NOMO-1 (cell line): ENCODE results near the gene CPPED1.
"Not testable (repeated sequence)": the region's sequence is repeated elsewhere in the genome, so short reads cannot be mapped to it uniquely, and the experiment has no call there.

Experiments used
- DNase-seq, 2 experiments: peaks; one replicate each; lab custom pipeline; 2025; ENCODE audit not compliant: unreplicated experiment in 2 of 2; lab: John Stamatoyannopoulos, UW

Gene CPPED1

GRCh38 chr16:12771341-12771798 is 32.3 kb downstream of the CPPED1 start:
- no peak for DNase-seq

GRCh38 chr16:12769525-12769924 is 34.2 kb downstream of the CPPED1 start:
- DNase-seq, result no peak

DNA sequence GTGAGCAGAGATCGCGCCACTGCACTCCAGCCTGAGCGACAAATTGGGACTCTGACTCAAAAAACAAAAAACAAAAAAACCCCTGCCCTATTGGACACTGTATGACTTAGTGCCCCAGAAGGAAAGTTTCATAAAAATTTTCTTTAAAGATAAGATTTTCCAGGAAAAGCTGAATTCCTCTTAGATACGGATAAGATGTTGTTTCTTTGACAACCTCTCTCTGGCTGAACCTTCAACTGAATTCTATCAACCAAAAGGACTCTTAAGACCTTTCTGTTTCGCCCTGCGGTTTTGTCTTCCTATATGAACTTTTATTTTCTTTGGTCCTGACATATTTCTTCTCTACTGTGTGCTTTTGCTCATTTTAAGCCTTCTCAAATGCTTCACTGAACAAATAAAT is 35.8 kb downstream of the CPPED1 start:
- no peak for DNase-seq

DNA sequence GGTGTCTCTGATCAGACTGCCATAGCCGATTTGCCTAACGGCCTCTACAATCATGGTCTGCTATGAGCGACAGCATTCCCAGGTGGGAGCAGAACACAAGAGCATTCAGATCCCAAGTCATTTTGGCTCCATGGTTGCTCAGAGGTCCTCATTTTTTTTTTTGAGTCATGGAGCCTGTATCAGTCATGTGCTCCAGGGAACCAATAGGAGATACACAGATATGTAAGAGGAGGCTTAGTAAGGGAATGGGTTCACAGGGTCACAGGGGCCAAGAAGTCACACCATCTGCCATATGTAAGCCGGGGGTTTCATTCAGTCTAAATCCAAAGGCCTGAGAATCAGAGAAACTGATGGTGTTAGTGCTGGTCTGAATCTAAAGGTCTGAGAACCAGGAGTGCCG is 36.8 kb downstream of the CPPED1 start:
- no peak for DNase-seq

DNA sequence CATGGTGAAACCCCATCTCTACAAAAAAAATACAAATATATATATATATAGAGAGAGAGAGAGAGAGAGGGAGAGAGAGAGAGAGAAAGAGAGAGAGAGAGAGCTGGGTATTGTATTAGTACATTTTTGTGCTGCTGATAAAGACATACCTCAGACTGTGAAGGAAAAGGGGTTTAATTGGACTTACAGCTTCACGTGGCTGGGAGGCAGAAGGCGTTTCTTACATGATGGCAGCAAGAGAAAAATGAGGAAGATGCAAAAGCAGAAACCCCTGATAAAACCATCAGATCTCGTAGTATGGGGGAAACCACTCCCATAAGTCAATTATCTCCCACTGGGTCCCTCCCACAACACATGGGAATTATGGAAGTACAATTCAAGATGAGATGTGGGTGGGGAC is 37.5 kb downstream of the CPPED1 start:
- not testable (repeated sequence) for DNase-seq

DNA sequence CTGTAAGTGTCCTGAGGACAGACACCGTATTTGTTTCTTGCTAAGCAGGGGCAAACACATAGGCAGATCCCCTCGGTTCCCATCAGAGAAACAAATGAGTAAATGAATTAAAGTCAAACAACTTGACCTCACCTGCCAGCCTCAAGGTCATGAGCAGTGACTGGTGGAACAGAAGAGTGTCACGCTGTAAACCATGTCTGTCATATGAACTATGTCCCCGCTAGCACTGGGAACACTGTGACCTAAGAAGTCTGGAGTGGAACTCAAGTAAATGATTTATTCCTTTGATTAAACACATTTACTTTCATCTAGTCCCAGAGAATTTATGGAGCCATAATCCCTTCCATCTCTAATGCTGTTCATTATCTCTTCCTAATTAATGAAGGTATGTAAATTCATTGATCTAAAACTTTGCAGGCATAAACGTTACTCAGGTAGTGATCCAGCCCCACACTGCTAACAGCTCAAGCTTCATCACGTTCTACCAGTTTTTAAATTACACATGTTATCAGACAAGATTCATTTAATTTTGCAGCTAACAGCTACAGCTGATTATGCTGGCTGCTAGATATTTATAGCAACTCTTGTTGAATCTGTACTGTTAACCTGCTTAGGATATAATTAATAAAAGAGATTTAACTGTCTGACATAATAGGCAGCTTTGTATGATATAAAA is 38.7 kb downstream of the CPPED1 start:
- DNase-seq, result no peak

DNA sequence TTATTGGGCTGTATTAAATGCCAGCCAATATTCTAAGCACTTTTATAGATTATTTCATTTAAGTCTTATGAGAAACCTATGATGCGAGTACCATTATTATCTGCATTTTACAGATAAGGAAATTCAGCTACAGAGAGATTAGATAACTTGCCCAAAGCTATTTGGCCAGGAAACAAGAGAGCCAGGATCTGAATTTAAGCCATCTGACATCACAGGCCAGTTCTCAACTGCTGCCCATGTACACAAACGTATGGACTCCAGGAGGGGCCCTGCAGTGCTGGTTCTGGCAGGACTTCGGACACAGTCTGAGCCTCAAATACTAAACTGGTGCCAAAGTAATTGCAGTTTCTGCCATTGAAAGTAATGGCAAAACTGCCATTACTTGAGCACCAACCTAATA is 40.2 kb downstream of the CPPED1 start:
- no peak for DNase-seq

GRCh38 chr16:12760819-12761611 is 42.7 kb downstream of the CPPED1 start:
- no peak for DNase-seq

GRCh38 chr16:12758670-12759558 is 44.8 kb downstream of the CPPED1 start:
- no peak for DNase-seq

DNA sequence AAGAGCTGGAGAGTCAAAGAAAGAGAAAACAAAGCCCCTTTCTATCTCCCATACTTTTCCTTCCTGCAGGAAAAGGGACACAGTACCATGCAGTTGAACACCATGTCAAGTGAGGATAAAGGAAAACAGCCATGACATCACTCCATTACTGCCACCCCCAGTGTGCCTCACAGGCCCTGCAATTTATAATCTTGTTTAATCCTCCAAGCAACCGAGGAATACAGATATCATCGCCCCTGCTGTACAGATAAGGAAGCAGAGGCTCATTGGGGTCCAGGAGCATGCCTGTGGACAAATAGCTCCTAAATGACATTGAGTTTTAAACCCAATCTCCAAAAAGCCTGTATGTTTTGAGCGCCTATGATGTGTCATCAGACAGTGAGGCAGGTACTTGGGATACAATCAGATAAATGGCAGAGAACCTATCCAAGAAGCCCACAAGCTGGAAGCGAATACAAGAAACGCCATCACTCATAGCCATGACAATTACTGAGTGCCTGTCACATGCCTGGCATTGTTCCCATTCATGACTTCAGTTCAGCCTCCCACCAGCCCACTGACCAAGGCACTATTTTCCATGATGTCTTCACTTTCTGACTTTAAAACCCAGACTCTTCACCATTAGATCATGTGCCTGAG is 45.5 kb downstream of the CPPED1 start:
- no peak for DNase-seq

DNA sequence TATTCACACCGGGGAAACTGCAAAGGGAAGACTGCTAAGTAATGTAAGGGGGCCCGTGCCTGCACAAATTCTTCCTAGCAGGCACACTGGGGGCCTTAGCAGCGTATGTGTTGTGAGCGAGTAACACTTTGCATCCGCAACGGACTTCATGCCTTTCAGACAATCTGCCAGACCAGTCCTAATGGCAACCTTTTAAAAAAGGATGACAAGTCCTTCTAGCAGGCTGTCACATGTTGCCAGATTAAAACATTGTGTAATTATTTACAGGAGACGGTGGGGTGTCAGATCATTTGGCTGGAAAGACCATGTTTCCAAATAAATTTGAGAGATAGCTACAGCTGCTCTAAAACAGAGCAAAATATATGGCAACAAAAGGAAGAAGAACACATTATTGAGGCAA is 46.1 kb downstream of the CPPED1 start:
- no peak for DNase-seq

DNA sequence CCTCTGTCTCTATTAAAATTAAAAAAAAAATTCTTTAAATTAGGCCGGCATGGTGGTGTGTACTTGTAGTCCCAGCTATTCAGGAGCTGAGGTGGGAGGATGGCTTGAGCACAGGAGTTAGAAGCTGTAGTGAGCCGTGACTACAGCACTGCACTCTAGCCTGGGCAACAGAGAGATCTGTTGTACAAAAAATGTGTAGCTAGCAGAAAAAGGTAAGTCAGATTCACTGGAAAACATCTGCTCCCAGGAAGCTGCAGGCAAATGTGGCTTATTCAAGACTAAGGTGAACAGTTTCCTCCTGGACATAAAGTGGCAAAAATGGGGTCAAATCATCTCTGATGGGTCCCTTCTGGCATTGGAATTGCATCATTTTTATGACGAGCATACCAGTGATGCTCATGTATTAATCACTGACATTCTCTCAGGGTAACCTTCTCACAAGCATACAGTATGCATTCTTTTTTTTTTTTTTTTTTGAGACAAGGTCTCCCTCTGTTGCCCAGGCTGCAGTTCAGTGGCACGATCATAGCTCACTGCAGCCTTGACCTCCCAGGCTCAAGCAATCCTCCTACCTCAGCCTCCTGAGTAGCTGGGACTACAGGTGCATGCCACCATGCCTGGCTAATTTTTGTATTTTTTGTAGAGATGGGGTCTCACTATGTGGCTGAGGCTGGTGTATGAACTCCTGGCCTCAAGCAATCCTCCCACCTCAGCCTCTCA is 48.7 kb downstream of the CPPED1 start:
- no peak for DNase-seq

- no peak for DNase-seq
Measured at GRCh38 chr16:12753203-12754023, 50.3 kb downstream of the CPPED1 start.

- DNase-seq, result no peak
Measured at GRCh38 chr16:12752159-12752558, 51.5 kb downstream of the CPPED1 start.

GRCh38 chr16:12750554-12750918 is 53.2 kb downstream of the CPPED1 start:
- no peak for DNase-seq

DNA sequence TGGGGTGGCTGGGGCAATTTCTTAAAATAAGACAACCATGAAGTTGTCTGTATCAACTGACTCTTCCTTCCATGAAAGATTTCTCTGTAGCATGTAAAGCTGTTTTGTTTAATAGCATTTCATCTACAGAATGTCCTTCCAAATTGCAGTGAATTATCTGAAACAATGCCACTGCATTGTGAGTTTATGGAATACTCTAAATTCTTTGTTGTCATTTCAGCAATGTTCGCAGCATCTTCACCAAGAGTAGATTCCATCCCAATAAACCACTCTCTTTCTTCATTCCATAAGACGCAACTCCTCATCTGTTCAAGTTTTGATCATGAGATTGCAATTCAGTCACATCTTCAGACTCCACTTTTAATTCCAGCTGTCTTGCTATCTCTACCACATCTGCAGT is 54.6 kb downstream of the CPPED1 start:
- no peak for DNase-seq

DNA sequence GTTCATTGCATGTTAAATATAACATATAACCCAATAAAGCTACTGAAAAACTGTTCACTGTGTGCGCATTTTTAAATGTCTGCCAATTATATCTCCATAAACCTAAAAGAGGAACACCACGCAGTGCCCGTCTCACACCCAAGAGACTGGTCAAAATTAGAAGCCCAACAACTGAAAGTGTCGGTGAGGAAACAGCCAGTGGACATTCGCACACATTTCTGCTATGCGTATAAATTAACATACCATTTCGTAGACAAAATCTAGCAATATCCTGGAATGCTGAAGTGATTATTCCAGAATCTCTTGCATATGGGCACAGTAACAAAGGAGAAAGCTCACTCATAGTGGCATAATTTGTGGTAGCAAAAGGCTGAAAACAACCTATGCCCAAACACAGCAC is 55.9 kb downstream of the CPPED1 start:
- DNase-seq, result no peak

- DNase-seq, result no peak
Measured at GRCh38 chr16:12747261-12747660, 56.4 kb downstream of the CPPED1 start.

DNA sequence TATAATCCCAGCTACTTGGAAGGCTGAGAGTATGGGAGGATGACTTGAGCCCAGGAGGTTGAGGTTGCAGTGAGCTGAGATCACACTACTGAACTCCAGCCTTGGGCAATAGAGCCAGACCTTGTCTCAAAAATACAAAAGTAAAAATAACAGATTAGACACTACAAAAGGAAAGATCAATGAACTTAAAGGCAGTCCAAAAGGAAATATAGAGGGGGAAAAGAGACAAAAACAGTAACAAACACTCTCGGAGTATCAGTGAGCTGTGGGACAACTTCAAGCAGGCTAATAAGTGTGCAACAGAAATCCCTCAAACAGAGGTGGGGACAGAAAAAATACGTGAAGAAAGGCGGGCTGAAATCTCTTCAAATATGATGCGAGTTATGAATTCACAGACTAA is 58.8 kb downstream of the CPPED1 start:
- no peak for DNase-seq
